AG08395 (cell line): ENCODE measurements around the gene ABCC1.
"Not testable (repeated sequence)": the region's sequence is repeated elsewhere in the genome, so short reads cannot be mapped to it uniquely, and the experiment has no call there.

Source experiments
- DNase-seq: peaks from one replicate; pipeline ENCODE4 v3.0.0; 2012; ENCODE audit warnings: mixed read lengths, low spot score

Gene ABCC1

GRCh38 chr16:15946257-15947044 is 3.0 kb upstream of the ABCC1 start:
- DNase-seq = peak; percentile 70

DNA sequence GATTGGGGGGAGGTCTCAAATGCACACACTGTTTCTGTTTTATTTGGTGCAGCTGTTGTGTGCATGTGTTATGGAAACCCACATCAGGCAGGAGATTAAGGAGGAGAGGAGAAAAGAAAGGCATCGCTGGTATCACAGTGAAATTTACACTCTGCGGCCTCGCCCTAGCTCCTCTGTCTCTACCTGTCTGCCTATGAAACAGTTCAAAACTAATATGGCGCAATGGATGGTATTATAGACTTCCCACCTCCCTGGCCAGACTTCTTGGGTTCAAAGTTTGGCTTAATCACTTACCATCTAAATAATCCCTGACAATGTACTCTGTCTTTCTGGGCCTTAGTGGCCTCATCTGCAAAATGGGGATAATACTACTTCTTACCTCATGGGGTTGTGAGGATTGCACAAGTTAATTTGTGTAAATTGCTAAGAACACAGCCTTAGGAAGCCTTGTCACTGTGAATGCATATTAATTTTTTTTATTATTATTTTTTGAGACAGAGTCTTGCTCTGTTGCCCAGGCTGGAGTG is 1.4 kb upstream of the ABCC1 start:
- no peak for DNase-seq

GRCh38 chr16:15948532-15949209 is 745 bp upstream of the ABCC1 start:
- DNase-seq = no peak

- DNase-seq = peak; percentile 49
Observed at GRCh38 chr16:15950161-15950854, 892 bp downstream of the ABCC1 start.

GRCh38 chr16:15950869-15951268 is 1.5 kb downstream of the ABCC1 start:
- no peak for DNase-seq

DNA sequence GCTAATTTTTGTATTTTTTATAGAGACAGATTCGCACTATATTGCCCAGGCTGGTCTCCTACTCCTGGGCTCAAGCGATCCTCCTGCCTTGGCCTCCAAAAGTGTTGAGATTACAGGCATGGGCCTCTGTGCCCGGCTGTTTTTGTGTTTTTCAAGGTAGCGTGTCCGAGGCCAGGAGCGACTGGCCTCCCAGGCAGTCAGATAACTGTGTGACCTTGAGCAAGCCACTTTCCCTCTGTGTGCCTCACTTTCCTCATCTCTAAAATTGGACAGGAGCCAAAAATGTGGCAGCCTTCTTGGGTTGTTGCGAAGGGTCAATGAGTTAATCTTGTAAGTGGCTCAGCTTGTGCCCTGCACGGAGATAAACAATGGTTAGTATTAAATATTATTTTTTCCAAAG is 2.4 kb downstream of the ABCC1 start:
- no peak for DNase-seq

GRCh38 chr16:15952265-15952711 is 2.9 kb downstream of the ABCC1 start:
- DNase-seq = peak; percentile 8

- no peak for DNase-seq
Observed at GRCh38 chr16:15953477-15953876, 4.1 kb downstream of the ABCC1 start.

DNA sequence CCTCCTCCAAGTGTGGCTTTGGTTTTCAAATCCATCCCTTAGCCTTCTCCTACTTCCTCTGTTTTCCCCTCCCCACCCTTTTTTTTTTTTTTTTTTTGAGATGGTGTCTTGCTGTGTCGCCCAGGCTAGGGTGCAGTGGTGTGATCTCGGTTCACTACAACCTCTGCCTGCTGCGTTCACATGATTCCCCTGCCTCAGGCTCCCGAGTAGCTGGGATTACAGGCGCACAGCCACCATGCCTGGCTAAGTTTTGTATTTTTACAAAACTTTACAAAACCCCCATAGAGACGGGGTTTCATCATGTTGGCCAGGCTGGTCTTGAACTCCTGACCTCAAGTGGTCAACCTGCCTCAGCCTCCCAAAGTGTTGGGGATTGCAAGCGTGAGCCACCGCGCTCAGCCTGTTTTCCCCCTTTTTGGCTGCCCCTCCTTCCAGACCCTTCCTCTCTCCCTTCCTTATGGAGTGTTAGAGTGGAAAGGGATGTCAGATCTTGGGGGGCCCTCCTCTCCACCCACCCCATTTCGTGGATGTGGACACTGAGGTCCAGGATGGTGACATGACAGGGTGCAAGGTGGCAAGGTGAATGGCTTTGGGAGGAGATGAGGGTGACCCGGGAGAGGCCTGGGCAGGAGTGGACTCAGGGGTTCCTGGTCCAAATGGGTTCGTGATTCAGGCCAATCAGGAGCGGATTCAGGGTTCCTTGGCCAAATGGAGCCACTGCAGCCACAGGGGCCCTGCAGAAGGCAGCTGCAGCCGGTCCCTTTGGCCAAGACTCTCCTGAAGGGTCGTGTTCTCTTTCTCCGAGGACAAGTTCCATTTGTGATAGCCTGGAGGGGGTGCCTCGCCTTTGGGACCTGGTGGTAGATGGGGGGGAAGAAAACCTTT is 4.8 kb downstream of the ABCC1 start:
- DNase-seq = no peak

- DNase-seq = no peak
Observed at GRCh38 chr16:15954814-15955151, 5.4 kb downstream of the ABCC1 start.

DNA sequence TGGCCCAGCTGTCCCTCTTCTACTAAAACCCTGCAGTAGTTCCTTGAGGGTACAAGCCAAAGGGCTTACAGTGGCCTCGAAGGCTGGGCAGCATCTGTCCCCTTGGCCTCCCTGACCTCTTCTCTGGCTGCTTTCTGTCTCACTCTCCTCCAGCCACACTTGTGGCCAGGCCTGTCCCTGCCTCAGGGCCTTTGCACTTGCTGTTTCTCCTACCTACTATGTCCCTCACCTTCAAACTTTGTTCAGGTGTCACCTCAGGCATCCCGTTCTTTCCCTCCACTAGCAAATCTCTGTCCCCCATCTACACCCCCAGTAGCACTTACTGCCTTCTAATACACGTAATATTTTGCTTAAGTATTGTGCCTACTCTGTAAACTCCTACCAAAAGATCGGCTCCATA is 6.0 kb downstream of the ABCC1 start:
- DNase-seq = no peak

- not testable (repeated sequence) for DNase-seq
Observed at GRCh38 chr16:15956106-15956505, 6.7 kb downstream of the ABCC1 start.

DNA sequence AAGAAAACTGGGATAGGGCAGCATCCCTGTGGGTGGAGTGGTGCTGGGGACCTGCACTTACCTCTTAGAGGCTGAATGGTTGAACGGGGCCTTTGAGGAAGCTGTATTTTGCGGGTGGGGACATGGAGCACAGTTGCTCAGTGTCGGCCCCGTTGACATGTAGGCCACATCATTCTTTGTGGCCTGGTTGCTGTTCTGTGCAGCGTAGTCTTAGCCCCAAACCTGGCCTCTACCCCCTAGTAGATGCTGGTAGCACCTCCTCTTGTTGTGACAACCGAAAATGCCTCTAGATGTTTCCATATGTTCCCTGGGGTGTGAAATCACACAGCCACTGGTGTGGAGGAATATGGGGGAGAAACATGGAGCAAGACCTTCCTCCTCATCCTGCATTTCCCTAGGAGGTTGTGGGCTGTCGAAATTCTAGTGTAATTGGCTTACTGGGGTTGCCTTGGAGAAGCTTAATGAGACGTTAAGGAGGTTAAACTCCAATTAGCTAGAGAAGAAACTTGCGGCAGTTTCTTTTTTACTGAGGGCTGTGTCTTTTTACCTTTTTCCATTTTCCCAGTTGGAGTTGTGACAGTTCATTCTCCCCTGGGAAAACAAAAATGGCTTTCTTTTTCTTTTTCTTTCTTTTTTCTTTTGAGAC is 9.4 kb downstream of the ABCC1 start:
- DNase-seq = no peak

DNA sequence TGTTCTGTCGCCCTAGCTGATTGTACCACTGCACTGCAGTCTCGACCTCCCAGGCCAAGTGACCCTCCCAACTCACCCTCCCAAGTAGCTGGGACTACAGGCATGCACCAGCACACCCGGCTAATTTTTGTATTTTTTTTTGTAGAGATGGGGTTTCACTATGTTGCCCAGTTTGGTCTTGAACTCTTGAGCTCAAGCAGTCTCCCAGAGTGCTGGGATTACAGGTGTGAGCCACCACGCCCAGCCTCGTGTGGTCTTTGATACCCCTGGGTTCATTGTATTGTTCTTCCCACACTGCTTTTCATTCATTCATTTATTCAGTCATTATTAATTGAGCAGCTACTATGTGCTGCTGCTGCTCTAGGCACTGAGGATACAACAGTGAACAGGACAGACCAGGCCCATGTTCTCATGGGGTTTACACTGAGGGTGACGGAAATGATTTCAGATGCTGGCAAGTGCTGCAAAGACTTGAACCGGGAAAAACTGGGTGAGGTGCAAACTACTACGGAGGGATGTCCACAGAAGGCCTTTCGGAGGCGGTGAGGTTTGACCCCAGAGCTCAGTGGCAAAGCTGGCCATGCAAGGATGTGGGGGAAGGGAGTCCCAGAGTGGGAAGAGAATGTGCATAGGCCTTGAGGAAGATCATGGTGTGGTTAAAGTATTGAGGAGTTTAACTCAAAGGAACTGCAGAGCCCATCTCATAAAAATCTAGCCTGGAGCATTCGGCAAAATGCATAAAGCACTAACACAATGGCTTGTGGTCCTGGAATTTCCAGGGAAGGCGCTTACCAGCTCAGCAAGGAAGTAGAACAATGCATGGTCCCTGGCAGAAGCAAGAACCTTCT is 10.9 kb downstream of the ABCC1 start:
- DNase-seq = no peak

DNA sequence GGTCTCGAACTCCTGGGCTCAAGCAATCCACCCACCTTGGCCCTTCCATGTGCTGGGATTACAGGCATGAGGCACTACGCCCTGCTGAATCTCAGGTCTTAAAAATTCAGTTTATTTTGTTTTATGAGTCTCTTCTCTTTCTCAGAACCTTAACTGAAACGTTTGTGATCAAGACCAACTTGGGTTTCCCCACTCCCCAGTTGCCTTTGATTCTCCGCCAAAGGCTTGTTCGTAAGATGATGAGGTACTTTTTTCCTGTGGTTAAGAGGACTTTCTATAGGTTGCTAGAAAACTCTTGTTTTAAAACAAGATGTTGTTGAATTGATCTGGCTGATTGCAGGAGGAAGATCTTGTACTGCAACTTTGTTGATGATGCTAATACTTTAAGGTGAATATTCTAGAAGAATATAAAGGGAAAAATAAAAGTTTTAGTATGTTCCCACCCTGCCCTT is 11.7 kb downstream of the ABCC1 start:
- DNase-seq = no peak

DNA sequence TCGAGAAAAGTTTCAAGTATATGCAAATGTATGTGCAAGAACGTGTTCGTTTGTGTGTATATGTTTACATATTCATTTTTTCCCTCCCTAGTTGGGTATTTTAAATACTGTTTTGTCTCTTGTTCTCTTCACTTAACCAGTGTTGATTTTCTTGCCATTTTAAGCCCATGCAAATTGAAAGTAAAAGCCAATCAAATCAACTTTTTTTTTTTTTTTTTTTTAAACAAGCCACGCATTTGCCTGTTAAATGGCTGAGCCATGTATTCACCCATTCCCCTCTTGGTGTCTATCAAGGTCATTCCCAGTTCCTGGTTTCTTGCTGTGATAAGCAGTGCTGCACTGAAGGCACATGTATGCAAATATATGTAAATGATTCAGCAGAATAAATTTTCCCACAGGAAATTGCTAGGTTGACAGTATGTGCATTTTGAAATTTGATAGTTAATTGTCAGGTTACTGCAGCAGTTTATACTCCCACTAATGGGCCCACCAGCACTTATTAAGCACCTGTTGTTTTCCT is 12.2 kb downstream of the ABCC1 start:
- no peak for DNase-seq

DNA sequence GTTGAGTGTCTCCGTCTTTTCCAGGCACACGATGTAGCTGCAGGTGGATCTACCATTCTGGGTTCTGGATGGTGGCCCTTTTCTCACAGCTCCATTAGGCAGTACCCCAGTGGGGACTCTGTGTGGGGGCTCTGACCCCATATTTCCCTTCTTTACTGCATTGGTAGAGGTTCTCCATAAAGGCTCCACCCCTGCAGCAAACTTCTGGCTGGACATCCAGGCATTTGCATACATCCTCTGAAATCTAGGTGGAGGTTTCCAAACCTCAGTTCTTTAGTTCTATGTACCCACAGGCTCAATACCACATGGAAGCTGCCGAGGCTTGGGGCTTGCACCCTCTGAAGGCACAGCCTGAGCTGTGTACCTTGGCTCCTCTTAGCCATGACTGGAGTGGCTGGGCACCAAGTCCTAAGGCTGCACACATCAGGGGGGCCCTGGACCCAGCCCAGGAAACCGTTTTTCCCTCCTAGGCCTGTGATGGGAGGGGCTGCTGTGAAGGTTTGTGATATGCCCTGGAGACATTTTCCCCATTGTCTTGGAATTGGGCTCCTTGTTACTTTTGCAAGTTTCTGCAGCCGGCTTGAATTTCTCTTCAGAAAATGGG is 14.0 kb downstream of the ABCC1 start:
- no peak for DNase-seq

GRCh38 chr16:15966420-15966819 is 17.0 kb downstream of the ABCC1 start:
- DNase-seq = no peak

DNA sequence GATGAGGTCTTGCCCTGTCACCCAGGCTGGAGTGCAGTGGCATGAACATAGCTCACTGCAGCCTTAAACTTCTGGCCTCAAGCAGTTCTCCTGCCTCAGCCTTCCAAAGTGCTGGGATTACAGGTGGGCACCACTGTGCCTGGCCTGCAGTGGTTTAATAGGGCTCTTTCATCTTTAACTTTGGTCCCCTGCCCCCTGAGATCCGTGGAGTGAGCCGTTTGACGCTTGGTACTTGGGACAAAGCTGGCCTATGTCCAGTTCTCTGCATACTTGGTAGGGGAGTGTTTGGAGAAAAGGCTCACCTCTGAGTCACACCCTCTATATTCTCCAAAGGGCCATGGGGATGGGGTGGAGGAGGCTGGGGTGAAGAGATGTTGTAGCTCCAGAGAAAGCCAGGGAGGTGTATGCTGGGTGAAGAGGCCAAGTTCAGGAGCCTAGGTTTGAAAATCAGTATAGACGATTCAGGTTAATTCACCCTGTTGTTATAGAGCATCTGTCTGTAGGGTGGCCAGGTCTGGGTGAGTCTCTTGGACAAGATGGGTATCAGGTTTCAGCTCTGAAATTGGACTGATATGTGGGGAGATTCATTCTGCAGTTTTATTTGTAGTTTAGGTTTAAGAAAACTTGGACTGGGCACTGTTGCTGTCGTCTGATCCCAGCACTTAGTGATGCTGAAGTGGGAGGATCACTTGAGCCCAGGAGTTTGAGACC is 17.6 kb downstream of the ABCC1 start:
- DNase-seq = peak; percentile 87
